ENCODE measurements around the gene GNG12. TPM values are rescaled to one million over a fixed set of nuclear protein-coding genes. Genes with fewer than 3 reads are reported as not detected.

Gene GNG12
- total RNA-seq, 1 donor from 2014 or later: 23.2 TPM

- Mint-ChIP-seq H3K9me3 (no peaks in the 10 kb centered on the region), H3K4me3 (no peak overlapping the region), H3K27ac (no peak overlapping the region), H3K27me3 (no peaks in the 10 kb centered on the region), H3K36me3 (no peaks in the 10 kb centered on the region), H3K4me1 (ENCODE audit: unreplicated experiment) (peaks cover 16% of the 10 kb centered on the region)
- TF ChIP-seq CTCF (conservative IDR thresholded peaks at IDR 0.05): no peak
- no peak for DNase-seq (ENCODE audit: extremely low spot score, unreplicated experiment)
Observed at GRCh38 chr1:67787746-67788145, 45.5 kb downstream of the GNG12 start.

DNA sequence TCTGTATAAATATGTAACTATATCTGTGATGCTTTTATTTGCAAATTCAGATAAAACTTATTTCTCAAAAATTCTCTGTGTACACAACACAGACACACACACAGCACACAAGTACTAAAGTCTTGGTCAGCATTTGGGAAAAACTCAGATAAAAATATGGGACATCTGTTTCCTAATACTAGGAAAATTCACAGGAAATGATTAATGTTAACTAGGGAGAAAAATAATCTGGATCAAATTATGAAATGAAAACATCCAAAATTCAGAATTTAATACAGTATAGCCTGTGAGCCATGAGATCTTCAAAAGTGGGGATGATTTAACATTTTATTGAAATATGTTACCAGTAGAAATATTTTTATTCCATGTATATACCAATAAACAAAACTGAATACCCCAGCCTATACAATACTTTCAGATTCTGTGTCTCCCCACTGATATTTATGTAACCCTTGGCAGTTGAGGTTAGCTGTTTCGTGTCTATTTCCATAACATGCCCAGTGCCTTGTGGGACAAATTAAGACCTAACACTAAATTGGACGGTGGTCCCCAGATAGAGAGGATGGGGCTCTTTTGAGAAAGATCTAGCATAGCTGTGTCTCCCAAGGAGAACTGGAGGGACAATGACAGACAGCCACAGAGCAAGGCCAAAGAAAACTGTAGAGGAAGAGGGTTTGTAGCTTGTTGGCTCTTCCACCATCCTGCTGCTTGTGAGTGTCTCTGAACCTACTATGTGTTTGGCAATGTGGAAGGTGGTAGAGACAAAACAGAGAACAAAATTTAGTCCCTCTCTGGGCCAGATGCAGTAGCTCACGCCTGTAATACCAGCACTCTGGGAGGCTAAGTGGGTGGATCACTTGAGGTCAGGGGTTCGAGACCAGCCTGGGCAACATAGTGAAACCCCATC is 47.2 kb downstream of the GNG12 start:
- Mint-ChIP-seq H3K9me3 (no peaks in the 10 kb centered on the region), H3K27ac (no peak overlapping the region), H3K36me3 (no peaks in the 10 kb centered on the region), H3K27me3 (no peaks in the 10 kb centered on the region), H3K4me3 (no peak overlapping the region), H3K4me1 (ENCODE audit: unreplicated experiment) (no peaks in the 10 kb centered on the region)
- no peak for TF ChIP-seq CTCF (conservative IDR thresholded peaks at IDR 0.05)
- no peak for DNase-seq (ENCODE audit: extremely low spot score, unreplicated experiment)

- Mint-ChIP-seq H3K27ac (no peak overlapping the region), H3K4me3 (no peak overlapping the region), H3K27me3 (no peaks in the 10 kb centered on the region), H3K4me1 (ENCODE audit: unreplicated experiment) (no peaks in the 10 kb centered on the region), H3K36me3 (no peaks in the 10 kb centered on the region), H3K9me3 (no peaks in the 10 kb centered on the region)
- no peak for TF ChIP-seq CTCF (conservative IDR thresholded peaks at IDR 0.05)
- no peak for DNase-seq (ENCODE audit: extremely low spot score, unreplicated experiment)
Observed at GRCh38 chr1:67784545-67785186, 48.6 kb downstream of the GNG12 start.

DNA sequence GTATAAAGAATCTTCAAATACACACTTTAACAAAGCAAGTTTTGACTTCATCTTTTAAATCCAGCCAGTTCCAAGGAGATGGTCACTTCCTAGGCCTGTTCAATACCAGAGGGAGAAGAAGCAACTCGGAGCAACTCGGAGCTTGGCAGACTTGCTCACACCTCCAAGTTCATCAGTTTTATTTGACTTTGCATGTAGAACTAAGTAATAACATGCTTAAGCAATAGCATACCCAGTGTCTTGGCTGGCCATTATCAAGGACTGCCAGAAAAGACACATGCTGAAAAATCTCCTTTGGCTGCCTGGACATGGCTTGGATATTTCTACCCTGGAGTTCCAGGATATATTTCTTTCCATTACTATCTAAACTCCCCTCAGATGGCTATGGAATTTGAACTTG is 52.6 kb downstream of the GNG12 start:
- no peak for DNase-seq (ENCODE audit: extremely low spot score, unreplicated experiment)
- Mint-ChIP-seq H3K4me3 (no peak overlapping the region), H3K36me3 (peaks cover 4% of the 10 kb centered on the region), H3K4me1 (ENCODE audit: unreplicated experiment) (no peaks in the 10 kb centered on the region), H3K27me3 (no peaks in the 10 kb centered on the region), H3K27ac (no peak overlapping the region), H3K9me3 (no peaks in the 10 kb centered on the region)
- no peak for TF ChIP-seq CTCF (conservative IDR thresholded peaks at IDR 0.05)

- Mint-ChIP-seq H3K27me3 (no peaks in the 10 kb centered on the region), H3K4me3 (no peak overlapping the region), H3K4me1 (ENCODE audit: unreplicated experiment) (no peaks in the 10 kb centered on the region), H3K9me3 (no peaks in the 10 kb centered on the region), H3K27ac (no peak overlapping the region), H3K36me3 (peaks cover 15% of the 10 kb centered on the region)
- no peak for DNase-seq (ENCODE audit: extremely low spot score, unreplicated experiment)
- no peak for TF ChIP-seq CTCF (conservative IDR thresholded peaks at IDR 0.05)
Observed at GRCh38 chr1:67777440-67777839, 55.8 kb downstream of the GNG12 start.
